Upper lobe of left lung (tissue), 6 donors: Measurements from ENCODE around the gene CD44. TPM values are rescaled to one million over a fixed set of nuclear protein-coding genes. Genes with fewer than 3 reads are reported as not detected.

ENCODE experiments used
- ATAC-seq, 2 donors: fragments of 200-7000 bp; cut with Tn5 transposase; one replicate each; pipeline ENCODE4 v1.9.1; 2022; ENCODE audit warnings: mild to moderate bottlenecking in 2 of 2, moderate library complexity in 2 of 2; ENCODE audit not compliant: low FRiP score in 2 of 2
- DNase-seq, 2 donors: peaks; one replicate each; pipeline ENCODE4 v3.0.0-alpha.2; 2019 to 2020
- H3K27ac ChIP-seq, 4 donors: fragments of 200-600 bp; sonication (generic); one replicate each; pipeline ENCODE4 v1.5.1; 2016 to 2019
- H3K27me3 ChIP-seq, 4 donors: fragments of 200-600 bp; sonication (generic); one replicate each; pipeline ENCODE4 v1.5.1; 2017 to 2019
- H3K36me3 ChIP-seq, 4 donors: fragments of 200-600 bp; sonication (generic); one replicate each; pipeline ENCODE4 v1.5.1; 2016 to 2019
- H3K4me1 ChIP-seq, 4 donors: fragments of 200-600 bp; sonication (generic); one replicate each; pipeline ENCODE4 v1.5.1; 2018 to 2019
- H3K4me3 ChIP-seq, 4 donors: fragments of 200-600 bp; sonication (generic); one replicate each; pipeline ENCODE4 v1.5.1; 2017 to 2019; ENCODE audit warnings: mild to moderate bottlenecking in 2 of 4, moderate library complexity in 1 of 4
- H3K9me3 ChIP-seq, 4 donors: fragments of 200-600 bp; sonication (generic); one replicate each; pipeline ENCODE4 v1.5.1; 2018 to 2019
- EP300 ChIP-seq, 4 donors: sonication (generic); formaldehyde crosslinking; IDR thresholded peaks; one replicate each; pipeline ENCODE4 v1.5.1; 2017; ENCODE audit warnings: antibody characterized with exemption in 4 of 4, control low read depth in 2 of 4
- POLR2A ChIP-seq, 4 donors: fragments of 450-650 bp; IDR thresholded peaks; one replicate each; pipeline ENCODE4 v1.5.1; 2016 to 2017; ENCODE audit warnings: antibody characterized with exemption in 4 of 4, mild to moderate bottlenecking in 2 of 4
- POLR2AphosphoS5 ChIP-seq, 2 donors: sonication (generic); formaldehyde crosslinking; IDR thresholded peaks; one replicate each; pipeline ENCODE4 v1.5.1; 2017; ENCODE audit warnings: antibody characterized with exemption in 2 of 2
- WGBS, 2 donors: methylation state at CpG; one replicate each; pipeline ENCODE4 v1.1.5; 2017 to 2018; 5-methylcytosine and 5-hydroxymethylcytosine counted together
- total RNA-seq, 6 donors: library from RNA; depleted of rRNA in 4 of 6; stranded (reverse); fragments of >200 nt in 4 of 6; gene quantifications; one replicate each; pipeline versions ENCODE4 v1.1.0 to v1.2.1, GENCODE V29; 2016 to 2021
- TF ChIP-seq, protein P1 (sequence below), 6 experiments: fragments of 450-650 bp in 4 of 6; fragments of 200-600 bp in 2 of 6; sonication (generic) in 2 of 6; IDR thresholded peaks; one replicate each; pipeline ENCODE4 v1.5.1; 2016 to 2019; ENCODE audit warnings: antibody characterized with exemption in 6 of 6
- donor health status: DM: no; HTN: no; CAD: no; lungs with moderate emphysema.
- donor health status: DM: no; HTN: yes; CAD: no; lungs with severe emphysema.

CD44 gene
- total RNA-seq, 6 donors from 2014 or later, result 454 to 696 (median 551) TPM

DNA sequence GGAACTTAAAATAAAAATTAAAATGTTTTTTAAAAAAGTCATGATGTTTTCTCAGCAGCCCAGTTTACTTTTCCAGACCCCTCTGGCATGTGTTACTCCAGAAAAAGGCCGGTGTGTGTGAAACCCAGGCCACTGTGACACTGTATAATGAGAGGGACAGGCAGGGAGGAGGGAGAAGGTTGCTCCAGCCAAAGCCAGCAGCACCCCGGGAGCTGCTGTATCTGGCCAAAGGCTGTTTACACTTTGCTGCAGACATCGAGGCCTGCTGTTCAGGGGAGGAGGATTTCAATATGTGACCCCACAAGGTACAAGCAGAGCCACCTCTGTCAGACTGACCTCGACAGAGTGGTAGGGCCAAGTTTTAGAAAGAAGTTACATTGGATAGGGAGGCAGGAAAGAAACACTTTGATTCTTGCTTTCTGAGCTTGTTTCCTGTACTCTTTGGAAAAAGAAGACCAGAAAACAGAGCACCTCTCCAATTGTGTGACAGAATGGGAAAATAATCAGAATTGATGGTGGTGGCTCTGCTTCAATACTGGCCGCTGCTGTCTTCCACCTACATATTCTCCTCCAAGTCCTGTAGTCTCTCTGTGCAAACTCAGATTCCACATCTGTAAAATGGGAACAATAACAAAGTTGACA is 41.0 kb upstream of the CD44 start:
- DNase-seq (no peak), ATAC-seq (peak in 1 of 2 donors; percentile 43)
- Histone ChIP-seq H3K4me1 (peaks cover 0 to 11% (median 6%) of the 10 kb centered on the region in 4 donors), H3K4me3 (no peak overlapping the region), H3K27me3 (no peaks in the 10 kb centered on the region), H3K9me3 (no peaks in the 10 kb centered on the region), H3K36me3 (no peaks in the 10 kb centered on the region), H3K27ac (no peak overlapping the region)
- 50 to 55% methylated on average over 5 of the region's 5 CpGs for WGBS, 2 donors
- TF ChIP-seq, protein P1, sequence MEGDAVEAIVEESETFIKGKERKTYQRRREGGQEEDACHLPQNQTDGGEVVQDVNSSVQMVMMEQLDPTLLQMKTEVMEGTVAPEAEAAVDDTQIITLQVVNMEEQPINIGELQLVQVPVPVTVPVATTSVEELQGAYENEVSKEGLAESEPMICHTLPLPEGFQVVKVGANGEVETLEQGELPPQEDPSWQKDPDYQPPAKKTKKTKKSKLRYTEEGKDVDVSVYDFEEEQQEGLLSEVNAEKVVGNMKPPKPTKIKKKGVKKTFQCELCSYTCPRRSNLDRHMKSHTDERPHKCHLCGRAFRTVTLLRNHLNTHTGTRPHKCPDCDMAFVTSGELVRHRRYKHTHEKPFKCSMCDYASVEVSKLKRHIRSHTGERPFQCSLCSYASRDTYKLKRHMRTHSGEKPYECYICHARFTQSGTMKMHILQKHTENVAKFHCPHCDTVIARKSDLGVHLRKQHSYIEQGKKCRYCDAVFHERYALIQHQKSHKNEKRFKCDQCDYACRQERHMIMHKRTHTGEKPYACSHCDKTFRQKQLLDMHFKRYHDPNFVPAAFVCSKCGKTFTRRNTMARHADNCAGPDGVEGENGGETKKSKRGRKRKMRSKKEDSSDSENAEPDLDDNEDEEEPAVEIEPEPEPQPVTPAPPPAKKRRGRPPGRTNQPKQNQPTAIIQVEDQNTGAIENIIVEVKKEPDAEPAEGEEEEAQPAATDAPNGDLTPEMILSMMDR (IDR thresholded peaks at IDR 0.05), result no peak
- TF ChIP-seq POLR2A (IDR thresholded peaks at IDR 0.05), result no peak
- no peak for TF ChIP-seq EP300 (IDR thresholded peaks at IDR 0.05)
- no peak for TF ChIP-seq POLR2AphosphoS5 (IDR thresholded peaks at IDR 0.05)

DNA sequence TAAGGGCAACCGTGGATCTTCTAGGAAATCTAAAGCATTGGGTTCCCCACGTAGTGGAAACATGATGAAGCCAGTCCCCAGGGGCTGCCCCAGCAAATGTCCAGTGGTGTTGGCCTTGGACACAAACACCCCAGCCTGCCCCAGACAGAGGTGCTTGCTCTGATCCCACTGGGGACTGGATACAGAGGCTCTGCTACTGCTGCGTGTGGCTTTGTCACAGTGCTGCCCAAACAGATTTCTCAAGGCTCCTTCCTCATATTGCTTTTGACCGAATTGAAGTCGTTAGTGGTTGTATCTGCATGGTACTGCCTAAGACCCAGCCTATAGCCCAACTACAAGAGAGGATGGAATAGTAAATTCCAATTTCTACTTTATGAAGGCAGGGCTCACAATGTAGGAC is 40.1 kb upstream of the CD44 start:
- H3K9me3 ChIP-seq, result no peaks in the 10 kb centered on the region
- no peaks in the 10 kb centered on the region for H3K27me3 ChIP-seq
- no peak for DNase-seq
- TF ChIP-seq, protein P1 (IDR thresholded peaks at IDR 0.05), result no peak
- no peak for TF ChIP-seq POLR2A (IDR thresholded peaks at IDR 0.05)
- TF ChIP-seq POLR2AphosphoS5 (IDR thresholded peaks at IDR 0.05), result no peak
- TF ChIP-seq EP300 (IDR thresholded peaks at IDR 0.05), result no peak
- H3K4me3 ChIP-seq, result no peak overlapping the region
- H3K4me1 ChIP-seq, result peaks cover 0 to 11% (median 6%) of the 10 kb centered on the region in 4 donors
- H3K36me3 ChIP-seq, result no peaks in the 10 kb centered on the region
- ATAC-seq, result peak in 1 of 2 donors; percentile 6
- 77 to 80% methylated on average over 4 to 5 of the region's 5 CpGs for WGBS, 2 donors
- peak overlapping the region in 2 of 4 donors; percentile 12 to 29 for H3K27ac ChIP-seq

DNA sequence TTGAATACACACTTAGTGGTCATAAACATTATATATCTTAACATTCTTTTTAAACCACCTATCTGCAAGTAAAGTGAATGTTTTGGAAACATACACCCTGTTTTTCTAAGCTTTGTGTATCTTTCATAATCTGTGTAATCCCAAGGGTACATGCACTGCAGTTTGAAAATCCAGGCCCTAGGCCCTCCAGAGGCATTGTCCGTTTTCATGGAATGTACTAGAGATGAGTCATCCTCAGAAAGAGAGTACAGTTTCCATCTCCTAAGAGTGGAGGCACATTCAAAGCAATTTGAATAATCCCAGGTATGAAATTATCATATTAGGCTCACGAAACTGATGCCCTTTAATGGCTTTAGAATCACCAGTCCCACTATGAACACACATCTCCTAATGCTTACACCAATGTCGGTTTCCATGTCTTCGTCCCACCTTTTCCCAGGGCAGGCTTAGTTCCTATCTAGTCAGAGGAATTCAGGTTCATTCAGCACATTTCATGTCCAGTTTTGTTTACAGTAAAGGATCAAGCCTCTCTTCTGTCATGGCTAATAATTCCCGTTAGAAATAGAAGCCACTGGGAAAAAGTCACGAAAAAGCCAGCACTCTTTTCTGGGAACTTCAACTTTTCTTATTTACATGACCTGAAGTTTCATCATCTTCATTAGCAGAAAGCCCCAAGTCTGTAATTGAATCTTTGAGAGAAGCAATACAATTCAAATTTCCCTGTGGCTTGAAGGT is 39.5 kb upstream of the CD44 start:
- ATAC-seq (peak in 1 of 2 donors; percentile 83), DNase-seq (no peak)
- Histone ChIP-seq H3K27ac (peak overlapping the region in 2 of 4 donors; percentile 8 to 29), H3K4me3 (no peak overlapping the region), H3K36me3 (no peaks in the 10 kb centered on the region), H3K27me3 (no peaks in the 10 kb centered on the region), H3K4me1 (peaks cover 0 to 11% (median 6%) of the 10 kb centered on the region in 4 donors), H3K9me3 (no peaks in the 10 kb centered on the region)
- TF ChIP-seq, protein P1 (IDR thresholded peaks at IDR 0.05), result no peak
- TF ChIP-seq EP300 (IDR thresholded peaks at IDR 0.05) (no peak), POLR2AphosphoS5 (IDR thresholded peaks at IDR 0.05) (no peak), POLR2A (IDR thresholded peaks at IDR 0.05) (no peak)
- WGBS, 2 donors, result 65 to 70% methylated on average over 6 of the region's 6 CpGs

DNA sequence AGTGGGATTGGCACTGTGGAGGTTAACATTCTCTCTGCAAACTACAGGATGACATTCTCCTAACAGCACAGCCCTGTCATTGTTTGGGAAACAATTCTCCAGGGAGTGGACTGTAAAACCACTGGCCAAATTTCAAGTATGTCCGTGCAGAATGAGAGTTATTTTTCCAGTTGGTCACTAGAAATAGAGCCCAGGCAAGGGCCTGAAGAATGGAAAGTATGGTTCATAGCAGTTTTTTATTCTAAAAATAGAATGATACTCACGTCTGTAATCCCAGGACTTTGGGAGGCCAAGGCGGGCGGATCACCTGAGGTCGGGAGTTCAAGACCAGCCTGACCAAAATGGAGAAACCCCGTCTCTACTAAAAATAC is 39.0 kb upstream of the CD44 start:
- Histone ChIP-seq H3K4me1 (peaks cover 0 to 11% (median 6%) of the 10 kb centered on the region in 4 donors), H3K36me3 (no peaks in the 10 kb centered on the region), H3K4me3 (no peak overlapping the region), H3K27ac (peak overlapping the region in 1 of 4 donors; percentile 29), H3K9me3 (no peaks in the 10 kb centered on the region), H3K27me3 (no peaks in the 10 kb centered on the region)
- DNase-seq (no peak), ATAC-seq (peak; percentile 66 to 74)
- TF ChIP-seq EP300 (IDR thresholded peaks at IDR 0.05) (no peak), POLR2AphosphoS5 (IDR thresholded peaks at IDR 0.05) (no peak), POLR2A (IDR thresholded peaks at IDR 0.05) (no peak)
- TF ChIP-seq, protein P1 (IDR thresholded peaks at IDR 0.05), result no peak
- 61 to 67% methylated on average over 6 of the region's 6 CpGs for WGBS, 2 donors
